HG03565 (cell line): ENCODE measurements around the gene UNC5B.
"Not testable (repeated sequence)": the region's sequence is repeated elsewhere in the genome, so short reads cannot be mapped to it uniquely, and the experiment has no call there.

Experiments
- ATAC-seq: cut with Tn5 transposase; IDR thresholded peaks from one replicate; pipeline ENCODE4 v1.9.1; 2021; ENCODE audit warnings: mild to moderate bottlenecking, moderate library complexity; ENCODE audit not compliant: unreplicated experiment

UNC5B gene

GRCh38 chr10:71295641-71296040, 83.3 kb downstream of the UNC5B start:
- no peak for ATAC-seq

GRCh38 chr10:71296086-71296485, 83.7 kb downstream of the UNC5B start:
- ATAC-seq: no peak

GRCh38 chr10:71296811-71297210, 84.4 kb downstream of the UNC5B start:
- not testable (repeated sequence) for ATAC-seq

GRCh38 chr10:71297343-71297742, 85.0 kb downstream of the UNC5B start:
- no peak for ATAC-seq

- no peak for ATAC-seq
These were observed 86.9 kb downstream of the UNC5B start for GRCh38 chr10:71299071-71299785.

GRCh38 chr10:71300555-71301370, 88.4 kb downstream of the UNC5B start:
- ATAC-seq: no peak

- ATAC-seq: no peak
These were observed 89.1 kb downstream of the UNC5B start for GRCh38 chr10:71301371-71301916.

- ATAC-seq: no peak
These were observed 90.1 kb downstream of the UNC5B start for GRCh38 chr10:71302451-71302850.

- ATAC-seq: no peak
These were observed 90.7 kb downstream of the UNC5B start for GRCh38 chr10:71302874-71303568.

- ATAC-seq: no peak
These were observed 91.2 kb downstream of the UNC5B start for GRCh38 chr10:71303569-71303907.

GRCh38 chr10:71304914-71305313, 92.5 kb downstream of the UNC5B start:
- no peak for ATAC-seq

GRCh38 chr10:71306979-71307378, 94.6 kb downstream of the UNC5B start:
- no peak for ATAC-seq

GRCh38 chr10:71307469-71308085, 95.2 kb downstream of the UNC5B start:
- no peak for ATAC-seq

- ATAC-seq: no peak
These were observed 95.9 kb downstream of the UNC5B start for GRCh38 chr10:71308244-71308643.

- no peak for ATAC-seq
These were observed 96.6 kb downstream of the UNC5B start for GRCh38 chr10:71308985-71309384.

- ATAC-seq: no peak
These were observed 97.5 kb downstream of the UNC5B start for GRCh38 chr10:71309919-71310318.

- ATAC-seq: no peak
These were observed 99.8 kb downstream of the UNC5B start for GRCh38 chr10:71312220-71312619.

GRCh38 chr10:71312811-71313789, 100.7 kb downstream of the UNC5B start:
- no peak for ATAC-seq

- ATAC-seq: no peak
These were observed 101.8 kb downstream of the UNC5B start for GRCh38 chr10:71314028-71314693.
